Erythroblast (primary cell): ENCODE results near the gene SLC15A3.

ENCODE experiments used
- GATA1 ChIP-seq: IDR thresholded peaks from 2 replicates; pipeline ENCODE4 v1.6.1; 2011; ENCODE audit warnings: low read depth, mild to moderate bottlenecking, control low read depth, low read length, moderate library complexity
- POLR2A ChIP-seq: IDR thresholded peaks from 2 replicates; pipeline ENCODE4 v1.6.1; 2011; ENCODE audit warnings: mild to moderate bottlenecking, low read length

- TF ChIP-seq POLR2A (no peak), GATA1 (no peak)
Measured at GRCh38 chr11:60929764-60930163, 22.2 kb downstream of the SLC15A3 start.
